Astrocyte of the spinal cord (primary cell): ENCODE measurements around the gene MSRB2.

Source experiments
- DNase-seq: peaks from one replicate; pipeline ENCODE4 v3.0.0; 2011; ENCODE audit warnings: low read depth, low spot score
- H3K4me3 ChIP-seq: 2 replicates; pipeline ENCODE4 v1.5.1; 2011; ENCODE audit warnings: low read depth, mild to moderate bottlenecking, low read length, moderate library complexity
- in situ Hi-C: cut with HindIII; loops from 2 replicates; pipeline ENCODE4 v1.10.0; 2017; ENCODE audit warnings: low sequenced_read_pairs
- TF ChIP-seq, protein P1 (sequence below): IDR thresholded peaks from 2 replicates; pipeline ENCODE4 v1.5.1; 2012; ENCODE audit warnings: low read depth, mild to moderate bottlenecking, low read length, inconsistent platforms

The MSRB2 gene

DNA sequence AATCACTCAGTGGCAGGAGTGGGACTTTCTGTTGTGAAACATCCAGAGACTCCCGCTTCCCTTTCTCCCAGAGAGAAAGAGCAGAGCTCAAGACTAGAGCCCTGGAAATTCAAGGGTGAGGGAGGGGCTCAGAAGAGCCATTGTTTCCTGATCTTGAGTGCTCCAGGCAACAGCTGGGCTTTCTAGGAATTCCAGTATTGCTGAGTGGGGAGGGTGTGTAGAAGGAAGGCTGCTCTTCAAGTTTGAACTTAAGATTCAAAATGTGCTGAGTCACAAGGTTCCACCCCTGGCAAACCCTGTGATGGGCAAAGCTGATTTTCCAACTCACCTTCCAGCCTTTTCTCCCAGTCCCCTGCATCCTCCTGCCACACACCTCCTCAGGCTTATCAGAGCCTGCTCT is 42.3 kb upstream of the MSRB2 start:
- no peak overlapping the region for H3K4me3 ChIP-seq
- TF ChIP-seq, protein P1, sequence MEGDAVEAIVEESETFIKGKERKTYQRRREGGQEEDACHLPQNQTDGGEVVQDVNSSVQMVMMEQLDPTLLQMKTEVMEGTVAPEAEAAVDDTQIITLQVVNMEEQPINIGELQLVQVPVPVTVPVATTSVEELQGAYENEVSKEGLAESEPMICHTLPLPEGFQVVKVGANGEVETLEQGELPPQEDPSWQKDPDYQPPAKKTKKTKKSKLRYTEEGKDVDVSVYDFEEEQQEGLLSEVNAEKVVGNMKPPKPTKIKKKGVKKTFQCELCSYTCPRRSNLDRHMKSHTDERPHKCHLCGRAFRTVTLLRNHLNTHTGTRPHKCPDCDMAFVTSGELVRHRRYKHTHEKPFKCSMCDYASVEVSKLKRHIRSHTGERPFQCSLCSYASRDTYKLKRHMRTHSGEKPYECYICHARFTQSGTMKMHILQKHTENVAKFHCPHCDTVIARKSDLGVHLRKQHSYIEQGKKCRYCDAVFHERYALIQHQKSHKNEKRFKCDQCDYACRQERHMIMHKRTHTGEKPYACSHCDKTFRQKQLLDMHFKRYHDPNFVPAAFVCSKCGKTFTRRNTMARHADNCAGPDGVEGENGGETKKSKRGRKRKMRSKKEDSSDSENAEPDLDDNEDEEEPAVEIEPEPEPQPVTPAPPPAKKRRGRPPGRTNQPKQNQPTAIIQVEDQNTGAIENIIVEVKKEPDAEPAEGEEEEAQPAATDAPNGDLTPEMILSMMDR, result no peak
- in situ Hi-C loops, result no loop called here
- DNase-seq, result no peak

DNA sequence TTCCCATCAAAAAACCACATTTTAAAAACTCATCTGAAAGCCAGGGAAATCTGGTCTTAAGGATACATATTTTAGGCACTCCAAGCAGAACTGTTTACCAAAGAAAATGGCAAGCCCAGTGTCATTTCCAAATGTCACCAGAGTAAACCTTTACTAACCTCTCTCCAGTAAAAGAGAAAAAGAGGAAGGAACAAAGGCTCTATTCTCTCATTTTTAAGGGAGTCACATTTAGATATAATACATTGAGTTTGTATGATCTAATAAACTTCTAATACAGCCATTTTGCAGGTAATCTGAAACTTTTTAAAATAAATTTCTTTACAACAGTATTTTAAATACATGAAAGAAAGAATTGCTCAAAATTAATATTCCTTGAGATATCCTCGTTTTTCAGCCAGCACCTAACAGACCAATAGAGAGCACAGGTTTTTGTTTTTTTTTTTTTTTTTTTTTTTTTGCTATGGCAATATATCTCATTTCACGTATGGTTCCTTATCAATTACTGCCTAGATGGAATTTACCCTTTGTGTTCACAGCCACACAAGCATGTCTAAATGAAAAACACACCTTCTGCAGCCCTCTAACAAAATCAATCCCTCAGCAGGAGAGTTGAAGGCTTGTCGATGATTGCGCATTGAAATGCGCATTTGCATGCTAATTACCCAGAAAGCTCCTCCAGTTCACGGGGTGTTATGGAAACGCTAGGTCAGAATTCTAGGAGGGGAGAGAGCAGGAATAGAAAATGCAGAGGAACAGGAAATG is 39.8 kb upstream of the MSRB2 start:
- H3K4me3 ChIP-seq, result no peak overlapping the region
- TF ChIP-seq, protein P1, result no peak
- in situ Hi-C loops, result no loop called here
- DNase-seq, result no peak

DNA sequence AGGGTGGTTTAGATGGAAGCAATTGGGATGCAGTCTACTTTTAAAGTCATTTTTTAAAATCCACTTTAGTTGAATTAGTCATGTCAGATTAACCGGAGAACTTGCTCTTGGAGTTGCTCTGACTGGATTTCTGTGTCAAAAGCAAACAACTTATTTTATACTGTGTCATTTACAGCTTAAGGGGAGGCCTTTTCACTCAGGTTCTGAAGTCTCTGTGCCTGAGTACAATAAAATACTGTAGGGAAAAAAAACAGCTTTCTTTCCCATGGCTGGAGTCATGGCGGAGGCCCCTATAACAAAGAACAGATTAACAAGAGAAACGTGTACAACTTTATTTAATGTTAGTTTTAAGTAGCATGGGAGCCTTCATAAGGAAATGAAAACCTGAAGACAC is 39.2 kb upstream of the MSRB2 start:
- no peak for DNase-seq
- H3K4me3 ChIP-seq, result no peak overlapping the region
- in situ Hi-C loops, result no loop called here
- TF ChIP-seq, protein P1, result no peak

DNA sequence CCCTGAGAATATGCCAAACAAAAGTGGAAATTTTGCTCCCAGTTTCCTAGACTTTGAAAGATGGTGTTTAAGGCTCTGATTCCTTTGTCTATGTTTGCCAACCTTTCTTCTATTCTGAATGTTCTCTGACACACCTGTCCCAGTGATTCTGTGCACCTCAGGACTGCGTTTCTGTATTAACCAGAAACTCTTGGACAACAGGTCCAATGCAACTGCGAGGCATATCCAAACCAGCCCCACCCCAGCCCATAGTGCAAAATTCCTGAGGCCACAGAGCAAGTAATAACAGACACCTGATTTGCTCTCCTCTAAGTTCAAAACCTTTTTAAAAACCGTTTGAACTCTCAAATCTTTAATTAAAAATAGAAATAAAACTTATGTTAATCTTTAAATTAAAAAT is 37.0 kb upstream of the MSRB2 start:
- no peak for DNase-seq
- TF ChIP-seq, protein P1, result no peak
- H3K4me3 ChIP-seq, result no peak overlapping the region
- in situ Hi-C loops, result no loop called here

- TF ChIP-seq, protein P1, result no peak
- DNase-seq, result no peak
- in situ Hi-C loops, result no loop called here
- H3K4me3 ChIP-seq, result no peak overlapping the region
These were observed 34.5 kb upstream of the MSRB2 start for GRCh38 chr10:23060918-23061317.

DNA sequence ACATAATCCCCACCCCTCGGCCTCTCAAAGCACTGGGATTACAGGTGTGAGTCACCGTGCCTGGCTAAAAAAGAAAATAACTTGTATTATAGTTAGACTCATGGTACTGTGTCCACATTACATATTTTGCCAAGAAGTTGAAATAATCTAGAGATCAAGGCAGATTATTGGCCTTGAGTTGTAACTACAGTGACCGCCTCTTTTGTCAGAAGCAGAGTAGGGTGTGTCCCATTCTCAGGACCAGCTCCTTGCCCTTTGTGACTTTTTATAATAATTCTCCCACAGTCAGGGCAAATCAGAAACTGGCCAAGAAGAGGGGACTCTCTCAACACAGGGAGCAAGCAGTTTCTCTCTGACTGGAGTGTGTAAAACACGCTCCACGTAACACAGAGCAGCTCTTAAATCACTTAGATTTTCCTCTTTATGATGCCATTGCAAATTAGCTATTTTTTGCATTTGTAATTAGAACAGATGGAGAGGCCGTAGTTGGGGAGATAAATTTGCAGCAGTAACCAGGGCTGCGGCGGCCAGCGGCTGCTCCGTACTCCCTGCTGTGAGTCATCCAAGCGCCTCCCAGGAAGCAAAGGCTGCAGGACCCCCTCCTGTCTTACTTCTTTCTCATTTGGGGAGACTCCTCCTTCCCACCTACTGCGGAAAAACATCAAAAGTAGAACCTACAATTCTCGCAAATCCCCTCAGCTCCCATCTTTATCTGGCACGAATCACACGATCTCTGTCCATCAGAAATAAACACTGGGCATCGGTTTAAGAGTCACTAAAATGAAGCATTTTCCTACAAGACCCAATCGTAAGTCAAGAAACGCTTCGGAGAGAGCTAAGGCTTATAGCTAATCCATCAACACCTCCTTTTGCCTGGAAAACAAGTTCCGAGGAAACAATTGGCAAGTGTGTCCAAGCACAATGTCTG is 32.1 kb upstream of the MSRB2 start:
- in situ Hi-C loops, result no loop called here
- H3K4me3 ChIP-seq, result no peak overlapping the region
- peak; percentile 36 for DNase-seq
- TF ChIP-seq, protein P1, result no peak
